Measurements from ENCODE around the gene POLH.
"Not testable (repeated sequence)": the region's sequence is repeated elsewhere in the genome, so short reads cannot be mapped to it uniquely, and the experiment has no call there.

The POLH gene

DNA sequence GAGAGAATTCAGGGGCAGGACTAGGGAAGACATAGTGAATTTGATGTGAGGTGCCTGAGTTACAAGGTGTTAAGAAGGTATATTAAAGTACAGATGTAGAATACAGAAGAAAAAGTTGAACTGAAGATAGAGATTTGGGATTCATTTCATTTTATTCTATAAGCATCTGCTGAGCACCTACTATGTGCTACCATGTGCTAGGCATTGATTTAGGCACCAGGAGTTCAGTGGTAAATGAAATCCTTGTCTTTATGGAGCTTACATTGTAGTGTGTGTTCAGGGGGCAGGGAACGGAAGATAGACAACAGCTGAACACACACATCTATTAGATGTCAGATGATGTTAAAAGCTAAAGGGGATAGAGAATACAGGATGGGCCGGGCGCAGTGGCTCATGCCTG lies 71.6 kb downstream of the POLH start:
- no peaks in the 10 kb centered on the region for H3K9me3 ChIP-seq
- peaks cover 10 to 12% of the 10 kb centered on the region in 2 experiments for H3K4me1 ChIP-seq (ENCODE audit: control insufficient read depth in 1 of 2, insufficient read depth in 1 of 2, low read depth in 1 of 2, low read length in 1 of 2)
- no peak overlapping the region for H3K27ac ChIP-seq
- no peaks in the 10 kb centered on the region for H3K27me3 ChIP-seq
- no peak overlapping the region for H3K4me3 ChIP-seq (ENCODE audit: low read depth in 1 of 2, low read length in 1 of 2)
- H3K36me3 ChIP-seq: peaks cover 3% of the 10 kb centered on the region
- TF ChIP-seq, protein P1, sequence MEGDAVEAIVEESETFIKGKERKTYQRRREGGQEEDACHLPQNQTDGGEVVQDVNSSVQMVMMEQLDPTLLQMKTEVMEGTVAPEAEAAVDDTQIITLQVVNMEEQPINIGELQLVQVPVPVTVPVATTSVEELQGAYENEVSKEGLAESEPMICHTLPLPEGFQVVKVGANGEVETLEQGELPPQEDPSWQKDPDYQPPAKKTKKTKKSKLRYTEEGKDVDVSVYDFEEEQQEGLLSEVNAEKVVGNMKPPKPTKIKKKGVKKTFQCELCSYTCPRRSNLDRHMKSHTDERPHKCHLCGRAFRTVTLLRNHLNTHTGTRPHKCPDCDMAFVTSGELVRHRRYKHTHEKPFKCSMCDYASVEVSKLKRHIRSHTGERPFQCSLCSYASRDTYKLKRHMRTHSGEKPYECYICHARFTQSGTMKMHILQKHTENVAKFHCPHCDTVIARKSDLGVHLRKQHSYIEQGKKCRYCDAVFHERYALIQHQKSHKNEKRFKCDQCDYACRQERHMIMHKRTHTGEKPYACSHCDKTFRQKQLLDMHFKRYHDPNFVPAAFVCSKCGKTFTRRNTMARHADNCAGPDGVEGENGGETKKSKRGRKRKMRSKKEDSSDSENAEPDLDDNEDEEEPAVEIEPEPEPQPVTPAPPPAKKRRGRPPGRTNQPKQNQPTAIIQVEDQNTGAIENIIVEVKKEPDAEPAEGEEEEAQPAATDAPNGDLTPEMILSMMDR (IDR thresholded peaks at IDR 0.05): no peak

DNA sequence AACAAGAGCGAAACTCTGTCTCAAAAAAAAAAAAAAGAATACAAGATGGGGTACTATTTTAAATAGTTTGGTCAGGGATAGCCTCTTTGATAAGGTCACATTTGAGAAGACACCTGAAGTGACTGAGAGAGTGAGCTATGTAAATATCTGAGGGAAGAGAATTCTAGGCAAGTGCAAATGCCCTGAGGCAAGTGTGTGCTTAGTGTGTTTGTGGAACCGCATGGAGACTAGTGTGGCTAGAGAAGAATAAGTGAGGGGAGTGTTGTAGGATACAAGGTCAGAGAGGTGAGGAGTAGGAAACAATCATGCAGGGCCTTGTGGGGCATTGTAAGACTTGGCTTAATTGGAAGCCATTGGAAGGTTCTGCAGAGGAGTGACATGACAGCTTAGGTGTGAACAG lies 72.3 kb downstream of the POLH start:
- H3K4me3 ChIP-seq (ENCODE audit: low read depth in 1 of 2, low read length in 1 of 2): no peak overlapping the region
- no peaks in the 10 kb centered on the region for H3K36me3 ChIP-seq
- no peak overlapping the region for H3K27ac ChIP-seq
- H3K4me1 ChIP-seq (ENCODE audit: control insufficient read depth in 1 of 2, insufficient read depth in 1 of 2, low read depth in 1 of 2, low read length in 1 of 2): peaks cover 10 to 12% of the 10 kb centered on the region in 2 experiments
- H3K9me3 ChIP-seq: no peaks in the 10 kb centered on the region
- peaks cover 4% of the 10 kb centered on the region for H3K27me3 ChIP-seq
- TF ChIP-seq, protein P1 (IDR thresholded peaks at IDR 0.05): no peak

DNA sequence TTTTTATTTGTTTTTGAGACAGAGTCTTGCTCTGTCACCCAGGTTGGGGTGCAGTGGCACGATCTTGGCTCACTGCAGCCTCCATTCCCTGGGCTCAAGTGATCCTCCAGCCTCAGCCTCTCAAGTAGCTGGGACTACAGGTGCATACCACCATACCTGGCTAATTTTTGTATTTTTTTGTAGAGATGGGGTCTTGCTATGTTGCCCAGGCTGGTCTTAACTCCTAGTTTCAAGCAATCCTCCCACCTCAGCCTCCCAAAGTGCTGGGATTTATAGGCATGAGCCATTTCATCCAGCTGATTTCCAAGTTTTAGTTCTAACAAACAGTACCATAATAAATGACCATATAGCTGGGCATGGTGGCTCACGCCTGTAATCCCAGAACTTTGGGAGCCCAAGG lies 76.8 kb downstream of the POLH start:
- H3K4me1 ChIP-seq (ENCODE audit: control insufficient read depth in 1 of 2, insufficient read depth in 1 of 2, low read depth in 1 of 2, low read length in 1 of 2); H3K4me3 ChIP-seq (ENCODE audit: low read depth in 1 of 2, low read length in 1 of 2); H3K27ac ChIP-seq; H3K9me3 ChIP-seq; H3K36me3 ChIP-seq: not testable (repeated sequence)
- peaks cover 14% of the 10 kb centered on the region for H3K27me3 ChIP-seq

DNA sequence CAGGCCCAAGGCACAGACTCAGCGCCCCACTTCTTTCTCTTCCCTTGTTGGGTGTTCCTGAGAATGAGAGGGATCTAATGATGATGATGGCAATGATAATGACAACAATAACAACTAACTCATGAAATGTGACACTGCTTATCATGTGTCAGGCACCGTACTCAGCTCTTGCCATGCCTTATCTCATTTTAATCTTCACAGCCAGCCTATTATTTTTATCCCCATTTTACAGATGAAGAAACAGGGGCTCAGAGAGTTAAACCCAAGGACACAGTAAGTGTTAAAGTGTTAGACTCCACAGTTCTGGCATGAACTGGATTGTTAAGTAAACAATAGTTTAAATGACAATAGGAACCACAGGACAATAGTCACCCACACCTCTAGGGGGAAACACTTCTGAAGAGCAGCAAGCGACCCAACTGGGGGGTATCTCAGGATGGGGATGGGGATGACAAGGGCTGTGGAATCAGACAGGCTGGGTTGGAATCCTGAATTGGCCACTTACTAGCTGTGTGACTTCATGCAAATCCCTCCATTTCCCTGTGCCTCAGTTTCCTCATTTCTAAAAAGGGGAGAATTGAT lies 81.3 kb downstream of the POLH start:
- no peak overlapping the region for H3K27ac ChIP-seq
- no peak overlapping the region for H3K4me3 ChIP-seq (ENCODE audit: low read depth in 1 of 2, low read length in 1 of 2)
- TF ChIP-seq, protein P1 (IDR thresholded peaks at IDR 0.05): no peak
- no peaks in the 10 kb centered on the region for H3K4me1 ChIP-seq (ENCODE audit: control insufficient read depth in 1 of 2, insufficient read depth in 1 of 2, low read depth in 1 of 2, low read length in 1 of 2)
- H3K9me3 ChIP-seq: no peaks in the 10 kb centered on the region
- no peaks in the 10 kb centered on the region for H3K36me3 ChIP-seq
- H3K27me3 ChIP-seq: peaks cover 14% of the 10 kb centered on the region

DNA sequence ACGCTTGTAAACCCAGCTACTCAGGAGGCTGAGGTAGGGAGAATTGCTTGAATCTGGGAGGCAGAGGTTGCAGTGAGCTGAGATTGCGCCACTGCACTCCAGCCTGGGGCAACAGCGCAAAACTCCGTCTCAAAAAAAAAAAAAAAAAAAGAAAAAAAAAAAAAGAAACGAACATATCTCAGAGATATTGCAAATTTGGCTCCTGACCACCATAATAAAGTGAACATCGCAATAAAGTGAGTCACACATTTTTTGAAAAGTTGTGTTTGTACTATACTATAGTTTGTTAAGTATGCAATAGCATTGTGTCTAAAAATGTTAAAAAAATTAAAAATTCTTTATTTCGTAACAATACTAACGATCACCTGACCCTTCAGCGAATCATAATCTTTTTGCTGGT lies 82.2 kb downstream of the POLH start:
- no peaks in the 10 kb centered on the region for H3K9me3 ChIP-seq
- no peaks in the 10 kb centered on the region for H3K36me3 ChIP-seq
- TF ChIP-seq, protein P1 (IDR thresholded peaks at IDR 0.05): no peak

DNA sequence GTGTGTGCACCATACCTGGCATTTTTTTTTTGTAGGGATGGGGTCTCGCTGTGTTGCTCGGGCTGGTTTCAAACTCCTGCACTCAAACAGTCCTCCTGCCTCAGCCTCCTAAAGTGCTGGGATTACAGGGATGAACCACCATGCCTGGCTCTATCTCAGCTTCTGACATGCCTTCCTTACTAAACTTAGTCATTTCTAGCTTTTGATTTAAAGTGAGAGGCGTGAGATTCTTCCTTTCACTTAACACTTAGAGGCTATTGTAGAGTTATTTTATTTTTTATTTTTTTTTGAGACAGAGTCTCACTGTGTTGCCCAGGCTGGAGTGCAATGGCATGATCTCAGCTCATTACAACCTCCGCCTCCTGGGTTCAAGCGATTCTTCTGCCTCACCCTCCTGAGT lies 87.0 kb downstream of the POLH start:
- peaks cover 14% of the 10 kb centered on the region for H3K27me3 ChIP-seq
- H3K27ac ChIP-seq; H3K4me1 ChIP-seq (ENCODE audit: control insufficient read depth in 1 of 2, insufficient read depth in 1 of 2, low read depth in 1 of 2, low read length in 1 of 2); H3K36me3 ChIP-seq; H3K4me3 ChIP-seq (ENCODE audit: low read depth in 1 of 2, low read length in 1 of 2); H3K9me3 ChIP-seq: not testable (repeated sequence)

More for the DNA sequence above, 82.2 kb downstream of the POLH start:
- H3K27ac ChIP-seq: no peak overlapping the region
- peaks cover 10% of the 10 kb centered on the region for H3K27me3 ChIP-seq
- H3K4me3 ChIP-seq (ENCODE audit: low read depth in 1 of 2, low read length in 1 of 2): no peak overlapping the region
- H3K4me1 ChIP-seq (ENCODE audit: control insufficient read depth in 1 of 2, insufficient read depth in 1 of 2, low read depth in 1 of 2, low read length in 1 of 2): no peaks in the 10 kb centered on the region

Data from neutrophil (primary cell).